Astrocyte (in vitro differentiated cells and primary cell): Measurements from ENCODE around the gene GOLGA7B. TPM values are rescaled to one million over a fixed set of nuclear protein-coding genes. Genes with fewer than 3 reads are reported as not detected.
"Not testable (repeated sequence)": the region's sequence is repeated elsewhere in the genome, so short reads cannot be mapped to it uniquely, and the experiment has no call there.

Experiments
- DNase-seq: peaks from one replicate; pipeline ENCODE4 v3.0.0-alpha.2; 2010; ENCODE audit warnings: low read depth
- FAIRE-seq: peaks from 2 replicates; lab custom pipeline; 2011; peaks lifted over from hg19 to GRCh38; lab: Jason Lieb, UNC
- H2AFZ ChIP-seq: 2 replicates; pipeline ENCODE4 v1.6.0; 2012; ENCODE audit warnings: low read depth, low read length, inconsistent platforms
- H3K27ac ChIP-seq: 2 replicates; pipeline ENCODE4 v1.5.1; 2011; ENCODE audit warnings: low read depth, low read length, inconsistent platforms
- H3K27me3 ChIP-seq: 2 replicates; pipeline ENCODE4 v1.6.0; 2011; ENCODE audit warnings: low read length, inconsistent platforms; ENCODE audit not compliant: insufficient read depth
- H3K36me3 ChIP-seq: 2 replicates; pipeline ENCODE4 v1.5.1; 2011; ENCODE audit warnings: low read length, inconsistent platforms; ENCODE audit not compliant: insufficient read depth
- H3K4me1 ChIP-seq: 2 replicates; pipeline ENCODE4 v1.5.1; 2011; ENCODE audit warnings: low read length, inconsistent platforms; ENCODE audit not compliant: insufficient read depth
- H3K4me2 ChIP-seq: 2 replicates; pipeline ENCODE4 v1.6.0; 2012; ENCODE audit warnings: low read length, inconsistent platforms
- H3K4me3 ChIP-seq: 2 replicates; pipeline ENCODE4 v1.5.1; 2011; ENCODE audit warnings: low read depth, mild to moderate bottlenecking, low read length, inconsistent platforms; ENCODE audit not compliant: insufficient read depth
- H3K79me2 ChIP-seq: 2 replicates; pipeline ENCODE4 v1.6.0; 2012; ENCODE audit warnings: mild to moderate bottlenecking, low read length, inconsistent platforms; ENCODE audit not compliant: insufficient read depth
- H3K9ac ChIP-seq: 2 replicates; pipeline ENCODE4 v1.6.0; 2012; ENCODE audit warnings: mild to moderate bottlenecking, low read length, inconsistent platforms
- H3K9me3 ChIP-seq: 2 replicates; pipeline ENCODE4 v1.5.1; 2012; ENCODE audit warnings: low read depth, mild to moderate bottlenecking, low read length, inconsistent platforms; ENCODE audit not compliant: insufficient read depth
- H4K20me1 ChIP-seq: 2 replicates; pipeline ENCODE4 v1.6.0; 2012; ENCODE audit warnings: low read length, inconsistent platforms; ENCODE audit not compliant: insufficient read depth
- H3K27ac Mint-ChIP-seq: one replicate; pipeline ENCODE4 v1.8.0; 2021; ENCODE audit warnings: mild to moderate bottlenecking, mixed read lengths; ENCODE audit not compliant: unreplicated experiment
- H3K27me3 Mint-ChIP-seq: one replicate; pipeline ENCODE4 v1.8.0; 2021; ENCODE audit warnings: low read depth, mixed read lengths; ENCODE audit not compliant: unreplicated experiment
- H3K36me3 Mint-ChIP-seq: one replicate; pipeline ENCODE4 v1.8.0; 2021; ENCODE audit warnings: low read depth, mixed read lengths; ENCODE audit not compliant: unreplicated experiment
- H3K4me1 Mint-ChIP-seq: one replicate; pipeline ENCODE4 v1.8.0; 2021; ENCODE audit warnings: low read depth, mixed read lengths; ENCODE audit not compliant: unreplicated experiment
- H3K4me3 Mint-ChIP-seq: one replicate; pipeline ENCODE4 v1.8.0; 2021; ENCODE audit warnings: mild to moderate bottlenecking, moderate library complexity, mixed read lengths; ENCODE audit not compliant: unreplicated experiment
- H3K9me3 Mint-ChIP-seq: one replicate; pipeline ENCODE4 v1.8.0; 2021; ENCODE audit warnings: mild to moderate bottlenecking, mixed read lengths; ENCODE audit not compliant: unreplicated experiment
- EZH2 ChIP-seq: IDR thresholded peaks from 2 replicates; pipeline ENCODE4 v1.6.1; 2012; ENCODE audit warnings: mild to moderate bottlenecking, low read length, inconsistent platforms; ENCODE audit not compliant: insufficient read depth
- total RNA-seq: library from RNA; stranded (reverse); gene quantifications from 2 replicates; pipeline ENCODE4 v1.2.1, GENCODE V29; 2021
- TF ChIP-seq, protein P1 (sequence below): IDR thresholded peaks from 2 replicates; pipeline ENCODE4 v1.5.1; 2011; ENCODE audit warnings: low read depth, mild to moderate bottlenecking, inconsistent platforms, low read length, moderate library complexity; ENCODE audit not compliant: insufficient read depth

GOLGA7B gene
- total RNA-seq, 1 donor from 2014 or later: 0.16 TPM

DNA sequence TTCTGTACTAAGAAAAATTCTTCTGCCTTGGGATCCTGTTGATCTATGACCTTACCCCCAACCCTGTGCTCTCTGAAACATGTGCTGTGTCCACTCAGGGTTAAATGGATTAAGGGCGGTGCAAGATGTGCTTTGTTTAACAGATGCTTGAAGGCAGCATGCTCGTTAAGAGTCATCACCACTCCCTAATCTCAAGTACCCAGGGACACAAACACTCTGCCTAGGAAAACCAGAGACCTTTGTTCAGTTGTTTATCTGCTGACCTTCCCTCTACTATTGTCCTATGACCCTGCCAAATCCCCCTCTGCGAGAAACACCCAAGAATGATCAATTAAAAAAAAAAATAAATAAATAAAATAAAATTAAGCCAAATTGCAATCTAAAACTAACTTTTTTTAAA, 7.5 kb upstream of the GOLGA7B start:
- H4K20me1 ChIP-seq, H3K27ac ChIP-seq, DNase-seq, H3K9me3 Mint-ChIP-seq, H3K27me3 ChIP-seq, H3K79me2 ChIP-seq, H3K9ac ChIP-seq, H2AFZ ChIP-seq, H3K36me3 Mint-ChIP-seq, H3K9me3 ChIP-seq, FAIRE-seq, H3K27ac Mint-ChIP-seq, H3K36me3 ChIP-seq, H3K27me3 Mint-ChIP-seq, H3K4me3 ChIP-seq, H3K4me2 ChIP-seq, H3K4me3 Mint-ChIP-seq: not testable (repeated sequence)
- H3K4me1 ChIP-seq: peaks cover 13% of the 10 kb centered on the region
- peaks cover 22% of the 10 kb centered on the region for H3K4me1 Mint-ChIP-seq

DNA sequence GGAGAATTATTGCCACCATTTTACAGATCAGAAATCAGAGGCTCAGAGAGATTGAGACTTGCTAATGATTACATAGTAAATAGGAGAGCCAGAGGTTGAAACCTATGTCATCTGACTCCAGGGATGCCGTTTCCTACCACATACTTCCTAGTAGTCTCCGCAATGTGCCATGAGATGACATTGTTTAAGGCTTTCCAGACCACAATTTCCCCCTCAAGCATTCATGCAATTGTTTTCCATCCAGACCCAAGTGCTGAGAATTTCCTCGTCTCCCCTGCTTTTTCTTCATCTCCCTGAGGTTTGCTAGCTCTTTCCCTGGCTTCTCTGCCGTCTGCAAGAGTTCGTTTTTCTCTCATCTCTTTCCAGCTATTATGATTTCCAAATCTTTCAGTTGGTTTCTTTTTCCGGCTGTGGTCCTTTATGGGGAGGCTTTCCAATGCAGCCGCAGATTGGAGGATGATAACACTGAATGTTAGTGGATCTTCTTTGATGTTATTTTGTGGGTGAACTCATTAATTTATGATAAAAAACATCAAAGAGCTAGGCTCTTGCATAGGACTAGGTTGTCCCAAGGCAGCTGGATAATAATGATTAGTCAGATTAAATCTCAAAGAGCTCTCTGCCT, 6.9 kb upstream of the GOLGA7B start:
- Histone ChIP-seq H3K4me3 (no peak overlapping the region), H3K4me2 (no peak overlapping the region), H3K36me3 (no peaks in the 10 kb centered on the region), H3K79me2 (no peaks in the 10 kb centered on the region), H3K27me3 (peaks cover 8% of the 10 kb centered on the region), H3K27ac (no peak overlapping the region), H3K9ac (no peak overlapping the region), H2AFZ (no peak overlapping the region), H4K20me1 (no peaks in the 10 kb centered on the region), H3K4me1 (peaks cover 13% of the 10 kb centered on the region), H3K9me3 (no peaks in the 10 kb centered on the region)
- peaks cover 4% of the 10 kb centered on the region for H3K27me3 Mint-ChIP-seq
- H3K9me3 Mint-ChIP-seq: peaks cover 2% of the 10 kb centered on the region
- no peak overlapping the region for H3K27ac Mint-ChIP-seq
- no peak for FAIRE-seq
- TF ChIP-seq, protein P1, sequence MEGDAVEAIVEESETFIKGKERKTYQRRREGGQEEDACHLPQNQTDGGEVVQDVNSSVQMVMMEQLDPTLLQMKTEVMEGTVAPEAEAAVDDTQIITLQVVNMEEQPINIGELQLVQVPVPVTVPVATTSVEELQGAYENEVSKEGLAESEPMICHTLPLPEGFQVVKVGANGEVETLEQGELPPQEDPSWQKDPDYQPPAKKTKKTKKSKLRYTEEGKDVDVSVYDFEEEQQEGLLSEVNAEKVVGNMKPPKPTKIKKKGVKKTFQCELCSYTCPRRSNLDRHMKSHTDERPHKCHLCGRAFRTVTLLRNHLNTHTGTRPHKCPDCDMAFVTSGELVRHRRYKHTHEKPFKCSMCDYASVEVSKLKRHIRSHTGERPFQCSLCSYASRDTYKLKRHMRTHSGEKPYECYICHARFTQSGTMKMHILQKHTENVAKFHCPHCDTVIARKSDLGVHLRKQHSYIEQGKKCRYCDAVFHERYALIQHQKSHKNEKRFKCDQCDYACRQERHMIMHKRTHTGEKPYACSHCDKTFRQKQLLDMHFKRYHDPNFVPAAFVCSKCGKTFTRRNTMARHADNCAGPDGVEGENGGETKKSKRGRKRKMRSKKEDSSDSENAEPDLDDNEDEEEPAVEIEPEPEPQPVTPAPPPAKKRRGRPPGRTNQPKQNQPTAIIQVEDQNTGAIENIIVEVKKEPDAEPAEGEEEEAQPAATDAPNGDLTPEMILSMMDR: no peak
- peak; percentile 8 for DNase-seq
- no peaks in the 10 kb centered on the region for H3K36me3 Mint-ChIP-seq
- H3K4me1 Mint-ChIP-seq: peaks cover 22% of the 10 kb centered on the region
- H3K4me3 Mint-ChIP-seq: no peak overlapping the region

DNA sequence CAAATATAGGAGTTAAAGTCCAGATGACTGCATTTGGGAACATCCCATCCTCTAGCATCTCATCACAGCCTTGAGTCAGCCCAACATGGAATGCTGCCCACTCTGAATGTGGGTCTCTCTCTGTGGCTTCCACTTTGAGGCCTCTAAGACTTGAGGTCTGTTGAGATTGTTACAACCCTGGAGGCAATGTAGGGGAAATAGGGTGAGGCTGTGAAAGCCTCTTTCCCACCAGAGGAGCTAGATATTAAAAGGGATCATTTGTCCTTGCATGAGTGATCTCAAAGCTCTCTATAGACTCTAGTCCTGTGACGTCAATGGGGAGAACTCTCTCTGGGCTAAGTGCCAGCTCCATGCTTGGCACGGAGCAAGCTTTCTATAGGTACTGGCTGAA, 6.4 kb upstream of the GOLGA7B start:
- Histone ChIP-seq H3K27me3 (peaks cover 8% of the 10 kb centered on the region), H3K36me3 (no peaks in the 10 kb centered on the region), H3K4me2 (no peak overlapping the region), H4K20me1 (no peaks in the 10 kb centered on the region), H3K4me1 (peaks cover 13% of the 10 kb centered on the region), H2AFZ (no peak overlapping the region), H3K9me3 (no peaks in the 10 kb centered on the region), H3K79me2 (no peaks in the 10 kb centered on the region), H3K27ac (no peak overlapping the region), H3K4me3 (no peak overlapping the region), H3K9ac (no peak overlapping the region)
- Mint-ChIP-seq H3K27ac (no peak overlapping the region), H3K4me1 (peaks cover 22% of the 10 kb centered on the region), H3K36me3 (no peaks in the 10 kb centered on the region), H3K4me3 (no peak overlapping the region), H3K27me3 (peaks cover 3% of the 10 kb centered on the region), H3K9me3 (peaks cover 2% of the 10 kb centered on the region)
- no peak for TF ChIP-seq EZH2
- TF ChIP-seq, protein P1: no peak
- FAIRE-seq: no peak
- no peak for DNase-seq

DNA sequence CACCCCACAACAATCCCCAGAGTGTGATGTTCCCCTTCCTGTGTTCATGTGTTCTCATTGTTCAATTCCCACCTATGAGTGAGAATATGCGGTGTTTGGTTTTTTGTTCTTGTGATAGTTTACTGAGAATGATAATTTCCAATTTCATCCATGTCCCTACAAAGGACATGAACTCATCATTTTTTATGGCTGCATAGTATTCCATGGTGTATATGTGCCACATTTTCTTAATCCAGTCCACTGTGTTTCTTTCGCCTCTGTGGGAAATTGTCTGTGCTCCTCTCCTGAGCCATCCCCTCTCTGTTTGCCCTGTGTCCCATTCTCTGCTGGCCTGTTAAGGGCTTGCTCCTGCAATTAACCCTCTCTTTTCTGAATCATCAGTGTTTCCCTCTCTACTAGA, 5.7 kb upstream of the GOLGA7B start:
- H2AFZ ChIP-seq, DNase-seq, H3K27ac ChIP-seq, H3K4me3 Mint-ChIP-seq, H3K4me2 ChIP-seq, H3K9ac ChIP-seq, H3K36me3 ChIP-seq, H3K4me3 ChIP-seq, H3K36me3 Mint-ChIP-seq, H3K27me3 Mint-ChIP-seq, H3K27ac Mint-ChIP-seq, H3K9me3 ChIP-seq, H3K79me2 ChIP-seq, H3K9me3 Mint-ChIP-seq, FAIRE-seq, H4K20me1 ChIP-seq, H3K27me3 ChIP-seq: not testable (repeated sequence)
- peaks cover 13% of the 10 kb centered on the region for H3K4me1 ChIP-seq
- H3K4me1 Mint-ChIP-seq: peaks cover 22% of the 10 kb centered on the region
